MM.1S (cell line): ENCODE results near the gene LAMA3.

ENCODE experiments used
- DNase-seq: peaks from one replicate; pipeline ENCODE4 v3.0.0-alpha.2; 2015
- H2AFZ ChIP-seq: fragments of 300-600 bp; sonication (generic); 2 replicates; pipeline ENCODE4 v1.6.0; 2016; ENCODE audit warnings: antibody characterized with exemption, low read length
- H3F3A ChIP-seq: fragments of 300-600 bp; sonication (generic); 2 replicates; pipeline ENCODE4 v1.6.1; 2016; ENCODE audit warnings: mild to moderate bottlenecking, antibody characterized with exemption, low read length, moderate library complexity, mixed read lengths; ENCODE audit not compliant: insufficient read depth
- H3K27ac ChIP-seq: fragments of 300-600 bp; sonication (generic); 2 replicates; pipeline ENCODE4 v1.5.1; 2016; ENCODE audit warnings: mild to moderate bottlenecking, low read length
- H3K27me3 ChIP-seq: fragments of 300-600 bp; sonication (generic); replicated peaks from 2 replicates; pipeline ENCODE4 v1.6.0; 2016; ENCODE audit warnings: low read length; ENCODE audit not compliant: insufficient read depth
- H3K36me3 ChIP-seq: fragments of 300-600 bp; sonication (generic); replicated peaks from 2 replicates; pipeline ENCODE4 v1.6.1; 2016; ENCODE audit warnings: mild to moderate bottlenecking, low read length, mixed read lengths; ENCODE audit not compliant: insufficient read depth
- H3K4me1 ChIP-seq: fragments of 300-600 bp; sonication (generic); 2 replicates; pipeline ENCODE4 v1.6.1; 2016; ENCODE audit warnings: low read length, mixed read lengths
- H3K4me2 ChIP-seq: fragments of 300-600 bp; sonication (generic); 2 replicates; pipeline ENCODE4 v1.6.0; 2016; ENCODE audit warnings: low read depth, low read length
- H3K4me3 ChIP-seq: fragments of 300-600 bp; sonication (generic); 2 replicates; pipeline ENCODE4 v1.5.1; 2016; ENCODE audit warnings: low read length, mixed read lengths
- H3K79me2 ChIP-seq: fragments of 300-600 bp; sonication (generic); 2 replicates; pipeline ENCODE4 v1.6.1; 2016; ENCODE audit warnings: mixed run types, low read length, mixed read lengths
- H3K9ac ChIP-seq: fragments of 300-600 bp; sonication (generic); 2 replicates; pipeline ENCODE4 v1.6.1; 2016; ENCODE audit warnings: low read length, mixed read lengths
- H3K9me2 ChIP-seq: fragments of 300-600 bp; sonication (generic); replicated peaks from 2 replicates; pipeline ENCODE4 v1.6.1; 2016; ENCODE audit warnings: mild to moderate bottlenecking, low read length, mixed read lengths; ENCODE audit not compliant: insufficient read depth
- H3K9me3 ChIP-seq: fragments of 300-600 bp; sonication (generic); replicated peaks from 2 replicates; pipeline ENCODE4 v1.6.1; 2016; ENCODE audit warnings: mild to moderate bottlenecking, low read length, mixed read lengths; ENCODE audit not compliant: insufficient read depth
- H4K20me1 ChIP-seq: fragments of 300-600 bp; sonication (generic); 2 replicates; pipeline ENCODE4 v1.6.1; 2016; ENCODE audit warnings: mild to moderate bottlenecking, low read length, moderate library complexity, mixed read lengths; ENCODE audit not compliant: insufficient read depth
- CTCF ChIP-seq: fragments of 300-600 bp; sonication (generic); IDR thresholded peaks from 2 replicates; pipeline ENCODE4 v1.5.1; 2016; ENCODE audit warnings: antibody characterized with exemption, low read length, mixed read lengths
- EZH2 ChIP-seq: fragments of 300-600 bp; sonication (generic); optimal IDR thresholded peaks from 2 replicates; pipeline ENCODE3; 2017; ENCODE audit warnings: low read depth, mild to moderate bottlenecking, antibody characterized with exemption, low read length, mixed read lengths
- EZH2phosphoT487 ChIP-seq: fragments of 300-600 bp; sonication (generic); IDR thresholded peaks from 2 replicates; pipeline ENCODE4 v1.6.1; 2018; ENCODE audit warnings: antibody characterized with exemption, low read length

Gene LAMA3

GRCh38 chr18:23725827-23726661 lies 36.8 kb downstream of the LAMA3 start:
- H3K27me3 ChIP-seq = no peaks in the 10 kb centered on the region
- no peak overlapping the region for H3K4me3 ChIP-seq
- H3K4me2 ChIP-seq = no peak overlapping the region
- no peaks in the 10 kb centered on the region for H3K9me3 ChIP-seq
- H2AFZ ChIP-seq = no peak overlapping the region
- H3K4me1 ChIP-seq = no peaks in the 10 kb centered on the region
- no peaks in the 10 kb centered on the region for H3K79me2 ChIP-seq
- H3K27ac ChIP-seq = no peak overlapping the region
- no peaks in the 10 kb centered on the region for H3K9me2 ChIP-seq
- TF ChIP-seq EZH2 (no peak), CTCF (no peak)
- no peaks in the 10 kb centered on the region for H3F3A ChIP-seq
- H4K20me1 ChIP-seq = no peaks in the 10 kb centered on the region
- no peak overlapping the region for H3K9ac ChIP-seq
- no peak for DNase-seq
- no peaks in the 10 kb centered on the region for H3K36me3 ChIP-seq

- no peak for DNase-seq
- no peak for TF ChIP-seq CTCF
- TF ChIP-seq EZH2 = no peak
- TF ChIP-seq EZH2phosphoT487 = no peak
Measured at GRCh38 chr18:23727707-23728493, 38.6 kb downstream of the LAMA3 start.

GRCh38 chr18:23730857-23731256 lies 41.6 kb downstream of the LAMA3 start:
- DNase-seq = no peak
- Histone ChIP-seq H4K20me1 (no peaks in the 10 kb centered on the region), H3K4me3 (no peak overlapping the region), H3K27me3 (no peaks in the 10 kb centered on the region), H3K4me2 (no peak overlapping the region), H3K36me3 (no peaks in the 10 kb centered on the region), H3K9me2 (no peaks in the 10 kb centered on the region), H2AFZ (no peak overlapping the region), H3K9me3 (no peaks in the 10 kb centered on the region), H3K9ac (no peak overlapping the region), H3K79me2 (no peaks in the 10 kb centered on the region), H3F3A (no peaks in the 10 kb centered on the region), H3K4me1 (no peaks in the 10 kb centered on the region), H3K27ac (no peak overlapping the region)
- TF ChIP-seq EZH2phosphoT487 = no peak
- no peak for TF ChIP-seq CTCF

More at GRCh38 chr18:23727707-23728493, 38.6 kb downstream of the LAMA3 start:
- Histone ChIP-seq H3K36me3 (no peaks in the 10 kb centered on the region), H3K9me3 (no peaks in the 10 kb centered on the region), H3F3A (no peaks in the 10 kb centered on the region), H4K20me1 (no peaks in the 10 kb centered on the region), H3K4me3 (no peak overlapping the region), H3K27me3 (no peaks in the 10 kb centered on the region), H3K79me2 (no peaks in the 10 kb centered on the region), H3K9ac (no peak overlapping the region), H2AFZ (no peak overlapping the region), H3K4me2 (no peak overlapping the region), H3K27ac (no peak overlapping the region), H3K9me2 (no peaks in the 10 kb centered on the region), H3K4me1 (no peaks in the 10 kb centered on the region)
